Testis (tissue), 3 donors: ENCODE data around the gene HIPK3. TPM values are rescaled to one million over a fixed set of nuclear protein-coding genes. Genes with fewer than 3 reads are reported as not detected.

ENCODE experiments used
- DNase-seq: peaks from one replicate; pipeline ENCODE4 v3.0.0-alpha.2; 2019
- H3K27ac ChIP-seq, 2 donors: fragments of 200-600 bp; sonication (generic); one replicate each; pipeline ENCODE4 v1.5.1; 2019
- H3K27me3 ChIP-seq: fragments of 200-600 bp; sonication (generic); one replicate; pipeline ENCODE4 v1.5.1; 2019
- H3K36me3 ChIP-seq: fragments of 200-600 bp; sonication (generic); one replicate; pipeline ENCODE4 v1.5.1; 2017; ENCODE audit warnings: low read depth; ENCODE audit errors: missing control alignments
- H3K4me1 ChIP-seq: fragments of 200-600 bp; sonication (generic); one replicate; pipeline ENCODE4 v1.5.1; 2019
- H3K4me3 ChIP-seq, 2 donors: fragments of 200-600 bp; sonication (generic); one replicate each; pipeline ENCODE4 v1.5.1; 2017 to 2019
- H3K9me3 ChIP-seq: fragments of 200-600 bp; sonication (generic); one replicate; pipeline ENCODE4 v1.5.1; 2017
- CTCF ChIP-seq, 3 experiments: fragments of 450-650 bp in 2 of 3; fragments of 200-600 bp in 1 of 3; sonication (generic) in 1 of 3; IDR thresholded peaks; one replicate each; pipeline ENCODE4 v1.5.1; 2016 to 2019; ENCODE audit warnings: antibody characterized with exemption in 3 of 3, mild to moderate bottlenecking in 2 of 3, moderate library complexity in 1 of 3
- POLR2A ChIP-seq: fragments of 450-650 bp; IDR thresholded peaks from one replicate; pipeline ENCODE4 v1.6.1; 2017; ENCODE audit warnings: antibody characterized with exemption, mild to moderate bottlenecking, moderate library complexity
- WGBS, 2 donors: methylation state at CpG; one replicate each; pipeline ENCODE4 v1.1.5; 2018; 5-methylcytosine and 5-hydroxymethylcytosine counted together
- intact Hi-C: fragments of 100-400 bp; cut with DNase I; formaldehyde crosslinking; loops from one replicate; pipeline ENCODE4 v1.15.1; 2023; ENCODE audit warnings: low total_unique reads
- polyA plus RNA-seq: library from polyadenylated mRNA; stranded (reverse); fragments of 350-450 nt; fragmentation: Illumina TruSeq; extraction: RNeasy Lipid Tissue Mini Kit (QIAGEN cat#74804); gene quantifications from one replicate; pipeline ENCODE4 v1.2.3, GENCODE V29; 2014; ENCODE audit warnings: low read depth, low replicate concordance; ENCODE audit not compliant: insufficient read depth
- total RNA-seq, 2 donors: library from RNA; depleted of rRNA; stranded (reverse); fragments of >200 nt; gene quantifications; one replicate each; pipeline ENCODE4 v1.2.3, GENCODE V29; 2016

The HIPK3 gene
- total and polyA plus RNA-seq, 3 donors from 2014 or later = 47.6 to 90.2 (median 86.3) TPM

- no peak for DNase-seq
- Histone ChIP-seq H3K27ac (no peak overlapping the region), H3K4me1 (peaks cover 39% of the 10 kb centered on the region), H3K36me3 (no peaks in the 10 kb centered on the region), H3K9me3 (no peaks in the 10 kb centered on the region), H3K27me3 (no peaks in the 10 kb centered on the region), H3K4me3 (no peak overlapping the region)
- TF ChIP-seq CTCF (IDR thresholded peaks at IDR 0.05) (no peak), POLR2A (no peak)
- 90 to 92% methylated on average over 4 of the region's 4 CpGs for WGBS, 2 donors
- intact Hi-C loops = loop anchor here (10.0 kb wide), 1 partner anchor 69 kb away; the partner anchor contains the start of gene HIPK3
These were observed 66.2 kb downstream of the HIPK3 start for GRCh38 chr11:33323421-33323820.

GRCh38 chr11:33324302-33324985, 67.3 kb downstream of the HIPK3 start:
- peaks cover 39% of the 10 kb centered on the region for H3K4me1 ChIP-seq
- WGBS, 2 donors = 79 to 84% methylated on average over 4 of the region's 4 CpGs
- no peak for DNase-seq
- no peaks in the 10 kb centered on the region for H3K27me3 ChIP-seq
- H3K36me3 ChIP-seq = no peaks in the 10 kb centered on the region
- intact Hi-C loops = loop anchor here (10.0 kb wide), 1 partner anchor 70 kb away; the partner anchor contains the start of gene HIPK3
- TF ChIP-seq CTCF (IDR thresholded peaks at IDR 0.05) (no peak), POLR2A (no peak)
- no peak overlapping the region for H3K27ac ChIP-seq
- H3K9me3 ChIP-seq = no peaks in the 10 kb centered on the region
- H3K4me3 ChIP-seq = no peak overlapping the region

- DNase-seq = no peak
- WGBS, 2 donors = 84 to 90% methylated on average over 5 of the region's 5 CpGs
- Histone ChIP-seq H3K4me1 (peaks cover 34% of the 10 kb centered on the region), H3K27ac (peak overlapping the region in 1 of 2 donors; percentile 78), H3K9me3 (no peaks in the 10 kb centered on the region), H3K27me3 (no peaks in the 10 kb centered on the region), H3K36me3 (no peaks in the 10 kb centered on the region), H3K4me3 (no peak overlapping the region)
- intact Hi-C loops = loop anchor here (10.0 kb wide), 1 partner anchor 71 kb away; the partner anchor contains the start of gene HIPK3
- TF ChIP-seq POLR2A = no peak
- TF ChIP-seq CTCF (IDR thresholded peaks at IDR 0.05) = no peak
These were observed 68.3 kb downstream of the HIPK3 start for GRCh38 chr11:33325451-33325850.

GRCh38 chr11:33329705-33330329, 72.6 kb downstream of the HIPK3 start:
- TF ChIP-seq CTCF (IDR thresholded peaks at IDR 0.05) (peak; percentile 26 to 67 (median 62)), POLR2A (no peak)

More at GRCh38 chr11:33329705-33330329, 72.6 kb downstream of the HIPK3 start:
- Histone ChIP-seq H3K27ac (no peak overlapping the region), H3K4me3 (no peak overlapping the region), H3K9me3 (no peaks in the 10 kb centered on the region), H3K36me3 (no peaks in the 10 kb centered on the region), H3K27me3 (no peaks in the 10 kb centered on the region), H3K4me1 (peaks cover 24% of the 10 kb centered on the region)
- 38 to 40% methylated on average over 4 of the region's 4 CpGs for WGBS, 2 donors
- intact Hi-C loops = loop anchor here (10.0 kb wide), 2 partner anchors 75 to 165 kb away; partner anchors contain the start of genes CSTF3 and HIPK3
- peak; percentile 53 for DNase-seq
